Neural progenitor cell (in vitro differentiated cells): ENCODE data around the gene PPP1R13L.

ENCODE experiments used
- CTCF ChIP-seq: fragments of 200-600 bp; sonication (generic); IDR thresholded peaks from 2 replicates; pipeline ENCODE4 v1.5.1; 2017; ENCODE audit warnings: antibody characterized with exemption, mild to moderate bottlenecking
- EZH2 ChIP-seq: fragments of 200-600 bp; sonication (generic); IDR thresholded peaks from 2 replicates; pipeline ENCODE4 v1.6.1; 2017; ENCODE audit warnings: antibody characterized with exemption, mild to moderate bottlenecking, moderate library complexity

- TF ChIP-seq CTCF, result no peak
- no peak for TF ChIP-seq EZH2
Observed at GRCh38 chr19:45349430-45349941, 55.4 kb downstream of the PPP1R13L start.
